Femur (tissue), 1 donor: Measurements from ENCODE around the gene CACNA2D4.
A peak's percentile ranks its signal among the peaks of the same experiment; 100 is the strongest.

ENCODE experiments used
- DNase-seq: peaks from one replicate; pipeline ENCODE4 v3.0.0-alpha.2; 2017

Gene CACNA2D4

DNA sequence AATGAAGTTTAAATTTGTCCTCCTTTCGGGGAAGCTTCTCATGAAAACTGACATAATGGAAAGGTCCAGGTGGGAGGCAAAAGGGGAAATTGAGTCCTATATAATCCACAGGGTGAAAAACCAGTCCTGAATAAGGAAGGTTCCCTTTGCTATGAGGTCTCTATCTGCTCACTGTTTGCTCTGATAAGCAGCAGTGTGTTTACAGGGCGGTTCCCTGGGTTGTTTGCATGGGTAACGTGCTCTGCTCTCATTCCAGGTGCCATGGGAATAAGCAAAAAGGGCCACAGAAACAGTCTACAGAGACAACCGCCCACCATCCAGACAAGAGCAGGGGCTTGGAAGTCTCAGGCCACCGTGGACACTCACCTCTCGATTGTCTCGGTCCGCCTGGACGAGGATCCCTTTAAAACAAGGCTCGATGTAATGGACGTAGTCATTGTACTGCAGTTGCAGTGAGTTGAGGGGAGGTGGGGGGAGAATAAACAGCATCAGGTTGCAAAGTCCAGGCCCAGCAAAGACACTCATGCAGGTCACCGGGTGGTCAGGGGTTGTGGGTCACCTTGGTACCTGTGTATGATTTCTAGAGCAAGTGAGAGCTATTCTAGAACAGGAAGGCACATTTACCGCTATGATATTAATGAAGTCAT is 32.7 kb downstream of the CACNA2D4 start:
- DNase-seq, result no peak

DNA sequence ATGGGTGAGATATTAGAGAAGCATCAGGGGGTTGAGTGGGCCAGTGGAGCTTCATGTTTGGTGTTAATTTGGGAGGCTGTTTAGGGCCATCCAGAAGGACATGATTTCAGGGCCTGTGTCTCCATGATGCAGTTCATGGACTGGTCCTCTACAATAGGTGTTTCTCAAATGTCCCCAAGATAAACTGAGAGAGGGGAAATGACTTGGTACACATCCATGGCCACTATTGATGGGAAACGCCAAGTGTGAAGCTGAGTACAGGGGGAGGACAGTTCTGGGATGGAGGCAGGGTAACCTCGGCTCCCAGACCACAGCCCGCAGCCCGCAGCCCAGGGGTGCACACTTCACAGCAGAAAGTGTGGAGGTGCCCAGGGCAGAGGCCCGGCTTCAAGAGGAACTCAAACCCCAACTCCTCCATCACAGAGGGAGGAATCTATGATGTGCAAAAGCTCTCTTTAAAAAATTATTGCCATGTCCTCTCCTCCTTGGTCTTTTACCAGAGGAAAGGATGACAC is 33.3 kb downstream of the CACNA2D4 start:
- no peak for DNase-seq

DNA sequence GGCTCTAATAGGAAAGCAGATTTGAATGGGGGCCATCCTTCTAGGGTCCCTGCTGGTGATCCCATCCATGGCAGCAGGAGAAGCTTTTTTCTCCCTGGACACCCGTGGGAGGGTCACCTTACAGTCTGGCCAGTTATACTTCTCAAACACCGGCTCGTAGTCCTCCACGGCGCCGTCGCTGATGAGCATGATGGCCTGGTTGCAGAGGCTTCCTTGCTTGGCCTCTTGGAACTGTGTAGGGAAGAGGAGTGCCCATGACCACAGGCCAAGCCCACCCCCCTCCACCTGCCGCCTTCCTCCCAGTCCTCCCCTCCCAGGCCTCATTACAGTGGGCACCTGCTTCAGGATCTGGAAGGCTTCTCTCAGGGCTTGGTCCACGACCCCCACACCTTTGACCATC is 33.8 kb downstream of the CACNA2D4 start:
- no peak for DNase-seq

DNA sequence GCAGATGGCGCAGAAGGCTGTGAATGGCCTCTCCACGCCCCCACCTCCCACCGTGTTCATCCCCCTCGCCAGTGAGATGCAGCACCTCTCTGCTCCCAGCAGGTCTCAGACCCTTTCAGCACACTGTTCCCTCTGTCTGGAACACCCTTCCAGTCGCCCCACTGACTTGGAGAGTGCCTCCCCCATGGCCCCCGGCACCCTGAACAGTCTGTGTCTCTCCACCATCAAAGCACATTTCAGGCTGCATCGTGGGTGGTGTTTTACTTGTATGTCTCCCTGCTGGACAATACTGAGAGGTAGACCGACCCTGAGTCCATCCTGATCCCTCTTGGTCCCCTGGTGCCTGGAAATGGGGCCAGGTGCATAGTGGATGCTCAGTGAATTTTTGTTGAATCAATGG is 34.9 kb downstream of the CACNA2D4 start:
- DNase-seq, result no peak

DNA sequence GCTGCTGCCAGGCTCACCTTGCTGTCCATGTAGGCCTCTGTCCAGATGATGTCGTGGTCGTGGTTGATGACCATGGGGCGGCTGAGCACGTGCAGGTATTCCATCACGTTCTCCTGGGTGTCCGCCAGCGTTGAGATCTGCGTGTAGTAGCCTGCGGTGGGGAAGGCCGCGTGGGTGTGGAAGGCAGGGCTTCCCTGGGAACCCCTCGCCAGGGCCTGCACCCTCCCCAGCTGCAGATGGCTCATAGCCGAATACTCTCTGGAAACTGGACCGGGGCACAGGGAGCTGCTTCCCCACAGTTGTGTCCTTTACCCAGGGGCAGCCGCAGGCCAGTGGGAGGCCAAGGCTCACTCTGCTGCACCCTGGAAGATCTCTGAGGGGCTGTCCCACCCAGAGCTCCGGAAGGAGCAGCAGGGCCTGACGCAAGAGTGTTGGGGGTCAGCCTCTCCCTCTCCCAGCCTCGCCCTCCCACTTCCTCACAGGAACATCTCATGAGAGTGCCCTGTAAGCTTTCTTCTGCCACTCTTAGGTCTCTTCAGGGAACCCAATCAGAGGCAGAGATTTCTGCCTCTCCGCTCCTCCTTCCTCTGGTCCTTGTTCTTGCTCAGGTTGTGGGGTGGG is 35.5 kb downstream of the CACNA2D4 start:
- no peak for DNase-seq

DNA sequence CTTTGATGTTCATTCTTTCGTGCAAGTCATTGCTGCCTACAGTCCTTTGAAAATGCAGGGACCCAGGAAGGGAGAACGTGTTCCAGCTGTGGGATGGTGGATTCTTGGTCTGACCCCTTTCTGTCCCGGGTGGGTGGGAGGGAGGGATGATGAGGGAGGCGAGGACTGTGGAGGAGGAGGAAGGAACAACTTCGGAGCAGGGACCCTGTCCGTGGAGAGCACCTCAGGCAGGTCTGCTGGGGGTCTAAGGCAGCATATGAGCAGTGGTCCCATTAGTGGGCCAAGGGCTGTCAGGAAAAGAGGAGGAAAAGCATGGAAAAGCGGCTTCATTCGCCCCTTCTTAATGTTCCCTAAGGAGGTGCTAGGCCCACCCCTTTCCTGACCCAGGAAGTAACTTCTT is 36.0 kb downstream of the CACNA2D4 start:
- no peak for DNase-seq

DNA sequence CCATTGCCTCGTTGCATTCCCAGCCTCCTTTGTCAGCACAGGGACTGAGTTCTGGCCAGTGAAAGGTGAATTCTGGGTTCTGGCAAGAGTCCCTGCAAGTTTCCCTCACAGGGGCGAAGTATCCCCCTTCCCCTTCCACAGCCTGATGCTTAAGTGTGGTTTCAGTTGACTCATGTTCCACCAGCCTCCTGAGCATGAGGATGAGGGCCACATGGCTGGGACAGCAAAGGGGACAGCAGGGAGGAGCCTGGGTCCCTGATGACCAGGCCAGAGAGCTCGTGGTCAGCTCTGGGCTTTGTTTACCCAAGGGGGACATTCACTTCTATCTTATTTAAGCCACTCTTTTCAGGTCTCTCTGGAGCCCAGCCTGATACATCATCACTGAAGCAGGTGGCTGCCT is 36.5 kb downstream of the CACNA2D4 start:
- no peak for DNase-seq

DNA sequence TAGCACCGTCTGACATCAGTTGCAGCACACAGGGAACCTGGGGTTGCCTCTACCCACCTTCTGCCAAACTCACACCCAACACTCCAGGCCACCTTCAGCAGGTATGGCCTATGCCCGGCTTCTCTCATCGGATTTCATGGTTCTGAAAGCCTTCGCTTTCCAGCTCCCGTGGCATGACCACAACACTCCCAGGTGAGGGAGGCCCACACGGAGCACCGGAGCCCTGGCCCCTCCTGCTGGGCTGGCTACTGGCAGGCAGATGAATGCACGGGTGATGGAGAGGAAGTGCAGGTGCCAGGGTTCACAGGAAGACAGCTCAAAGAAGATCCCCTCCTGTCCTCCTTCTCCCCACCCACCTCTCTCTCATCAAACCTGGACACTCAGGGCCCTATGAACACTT is 37.2 kb downstream of the CACNA2D4 start:
- no peak for DNase-seq

DNA sequence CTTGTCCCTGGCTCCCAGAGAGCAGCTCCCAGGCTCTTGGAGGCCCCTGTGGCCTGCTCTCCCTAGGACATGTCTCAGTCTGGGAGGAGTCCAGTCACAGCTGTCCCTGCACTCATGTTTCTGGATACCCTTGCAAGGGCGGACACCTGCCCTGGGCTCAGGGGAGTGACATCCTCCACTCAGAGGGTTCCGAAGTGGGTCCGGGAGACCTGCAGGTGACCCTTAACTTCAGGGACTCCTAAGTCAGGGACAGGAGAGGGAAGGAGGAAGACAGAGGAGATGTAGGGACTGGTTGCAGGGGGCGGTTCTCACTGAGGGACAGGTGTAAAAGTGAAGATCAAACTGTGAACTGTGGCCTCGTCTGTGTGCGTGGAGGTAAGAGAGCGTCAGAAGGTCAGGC is 37.6 kb downstream of the CACNA2D4 start:
- no peak for DNase-seq

DNA sequence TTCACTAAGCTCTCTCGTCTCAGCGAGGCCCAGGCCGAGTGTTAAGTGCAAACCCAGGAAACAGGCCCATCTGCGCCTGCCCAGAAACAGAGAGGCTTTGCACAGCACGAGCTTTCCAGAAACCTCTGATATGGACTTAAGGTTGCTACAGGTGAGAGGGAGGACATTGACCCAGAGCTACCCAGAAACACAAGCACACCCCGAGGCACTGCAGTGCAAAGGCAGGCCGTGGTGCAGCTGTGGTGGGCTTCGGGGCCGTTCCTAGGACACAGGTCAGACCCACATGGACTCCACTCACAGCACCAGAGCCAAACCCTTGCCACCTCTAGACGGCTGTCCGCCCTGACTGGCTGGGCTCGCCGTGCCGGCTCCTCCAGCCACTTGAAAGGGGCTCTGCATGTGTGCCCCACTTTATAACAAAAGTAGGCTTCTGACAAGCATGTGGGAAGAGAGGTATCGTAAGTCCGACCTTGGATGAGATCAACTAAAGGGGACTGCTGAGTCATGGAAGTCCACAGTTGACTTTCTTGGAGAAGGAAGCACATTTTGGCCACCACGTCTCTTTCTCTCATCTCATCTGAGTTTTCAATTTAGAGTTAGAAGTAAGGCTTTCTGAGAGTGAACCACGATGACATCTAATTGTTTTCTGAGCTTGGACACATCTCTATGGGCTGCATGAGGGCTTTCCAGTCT is 38.2 kb downstream of the CACNA2D4 start:
- DNase-seq, result no peak

DNA sequence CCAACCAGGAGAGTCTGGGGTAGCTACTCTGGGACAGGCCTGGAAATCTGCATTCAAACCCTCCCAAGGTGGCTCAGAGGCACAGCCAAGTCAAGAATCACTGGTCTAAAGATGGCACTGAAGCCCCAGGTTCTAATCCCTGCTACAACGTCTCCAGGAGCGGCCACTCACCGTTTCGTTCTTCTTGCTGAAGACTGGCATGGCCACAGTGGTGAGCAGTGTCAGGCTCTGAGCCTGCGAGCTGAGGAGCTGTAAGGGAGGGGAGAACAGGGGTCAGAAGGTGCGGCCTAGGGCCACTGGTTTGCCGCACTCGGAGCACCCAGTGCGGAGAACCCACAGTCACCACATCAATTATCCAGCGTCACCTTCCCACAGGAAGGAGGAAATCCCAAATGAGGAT is 38.8 kb downstream of the CACNA2D4 start:
- DNase-seq, result no peak

DNA sequence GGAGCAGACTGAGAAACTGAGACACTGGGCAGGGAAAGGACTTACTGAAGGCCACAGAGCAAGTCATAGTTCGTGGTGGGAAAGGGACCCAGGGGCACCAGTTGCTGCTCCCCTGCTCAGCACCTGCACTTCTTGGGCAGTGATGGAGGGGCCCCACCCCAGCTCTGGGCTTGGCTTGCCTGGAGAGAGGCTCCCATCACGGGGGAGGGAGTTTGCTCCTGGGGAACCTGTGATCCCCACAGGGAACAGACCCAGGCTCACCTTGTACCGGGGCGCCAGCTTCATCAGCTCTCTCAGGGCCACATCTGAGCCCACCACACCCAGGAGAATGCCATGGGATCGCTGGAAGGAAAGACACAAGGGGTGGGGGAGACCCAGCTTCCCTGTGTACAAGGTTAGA is 39.8 kb downstream of the CACNA2D4 start:
- no peak for DNase-seq

DNA sequence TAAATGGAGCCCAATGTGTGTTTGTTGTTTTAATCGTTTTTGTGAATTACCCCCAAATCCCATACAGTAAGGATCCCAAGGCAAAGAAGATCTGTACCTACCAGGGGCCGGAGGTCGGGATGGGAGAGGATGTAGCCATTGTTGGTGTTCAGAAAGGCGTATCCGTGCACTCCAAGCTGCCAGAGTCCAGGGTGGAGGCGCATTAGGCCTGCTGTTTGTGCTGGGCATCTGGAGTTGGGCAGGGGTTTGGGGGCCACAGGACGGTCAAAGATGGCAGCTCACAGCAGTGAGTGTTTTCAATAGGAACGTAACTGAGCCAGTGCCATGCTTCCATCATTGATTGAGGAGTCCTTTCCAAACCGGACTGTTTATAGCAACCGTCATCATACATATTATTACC is 40.2 kb downstream of the CACNA2D4 start:
- no peak for DNase-seq

DNA sequence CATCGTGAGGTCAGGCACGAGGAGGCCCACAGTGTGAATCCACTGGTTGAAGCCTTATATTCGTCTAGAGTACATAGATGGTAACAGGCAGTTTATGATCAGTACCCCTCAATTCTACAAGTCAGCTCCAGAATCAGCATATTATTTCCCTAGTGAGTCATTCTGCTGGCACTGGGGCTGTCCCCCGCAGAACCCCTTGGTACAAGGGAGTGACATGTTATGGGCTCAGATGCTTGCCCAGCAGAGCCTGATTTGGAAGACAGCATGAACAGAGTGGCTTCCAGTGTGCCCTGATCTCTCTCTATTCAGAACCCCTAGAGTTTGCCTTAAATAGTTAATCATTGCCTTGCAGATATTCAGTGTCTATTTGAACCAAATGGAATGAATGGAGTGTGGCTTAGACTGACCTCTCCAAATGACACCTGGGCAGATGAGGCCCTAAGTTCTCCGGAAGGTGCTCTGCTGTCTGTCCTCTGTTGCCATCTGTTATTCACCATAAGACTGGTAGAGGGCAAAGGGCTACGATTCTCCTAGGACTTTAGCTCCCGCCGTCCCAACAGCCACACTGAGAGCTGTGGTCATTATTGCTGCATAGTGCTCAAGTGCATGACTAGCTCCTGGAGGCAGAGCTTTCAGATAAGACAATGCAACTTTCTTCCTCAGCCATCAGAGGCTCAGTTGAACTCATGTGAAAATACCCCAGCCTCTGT is 41.1 kb downstream of the CACNA2D4 start:
- no peak for DNase-seq

DNA sequence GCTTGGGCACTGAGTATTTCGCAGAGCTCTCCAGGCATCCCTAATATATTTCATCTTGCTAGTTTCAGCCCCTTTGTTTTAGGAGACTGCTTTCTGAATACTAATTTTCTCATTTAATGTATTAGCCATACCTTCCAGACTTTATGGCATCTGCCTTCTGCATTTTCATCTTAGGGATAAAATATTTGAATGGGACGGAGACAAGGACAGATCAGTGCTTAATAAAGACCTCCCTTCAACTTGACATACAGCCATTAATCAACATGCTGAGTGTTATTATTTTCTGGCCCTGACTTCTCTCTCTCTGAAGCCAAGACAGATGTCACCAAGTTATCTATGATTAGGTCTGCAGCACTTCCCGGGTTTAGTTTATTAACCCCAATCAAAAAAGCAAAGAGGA is 42.4 kb downstream of the CACNA2D4 start:
- DNase-seq, result no peak

DNA sequence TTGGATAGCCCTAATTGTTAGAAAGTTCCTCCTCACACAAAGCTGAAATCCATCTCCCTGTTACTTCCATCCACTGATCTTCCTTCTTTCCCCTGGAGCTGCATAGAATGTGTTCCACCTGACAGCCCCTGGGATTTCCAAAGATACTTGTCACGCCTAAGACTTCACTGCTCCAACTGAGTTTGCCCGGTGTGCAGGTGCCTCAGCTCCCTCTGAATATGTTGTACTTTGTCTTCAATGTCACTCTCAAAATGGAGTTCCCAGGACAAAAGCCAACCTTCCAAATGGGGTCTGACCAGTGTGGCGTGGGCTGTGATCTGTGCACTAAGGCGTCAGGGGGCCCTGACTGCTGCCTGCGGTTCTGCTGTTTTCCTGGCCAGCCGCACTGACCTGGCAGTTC is 42.8 kb downstream of the CACNA2D4 start:
- DNase-seq, result no peak

DNA sequence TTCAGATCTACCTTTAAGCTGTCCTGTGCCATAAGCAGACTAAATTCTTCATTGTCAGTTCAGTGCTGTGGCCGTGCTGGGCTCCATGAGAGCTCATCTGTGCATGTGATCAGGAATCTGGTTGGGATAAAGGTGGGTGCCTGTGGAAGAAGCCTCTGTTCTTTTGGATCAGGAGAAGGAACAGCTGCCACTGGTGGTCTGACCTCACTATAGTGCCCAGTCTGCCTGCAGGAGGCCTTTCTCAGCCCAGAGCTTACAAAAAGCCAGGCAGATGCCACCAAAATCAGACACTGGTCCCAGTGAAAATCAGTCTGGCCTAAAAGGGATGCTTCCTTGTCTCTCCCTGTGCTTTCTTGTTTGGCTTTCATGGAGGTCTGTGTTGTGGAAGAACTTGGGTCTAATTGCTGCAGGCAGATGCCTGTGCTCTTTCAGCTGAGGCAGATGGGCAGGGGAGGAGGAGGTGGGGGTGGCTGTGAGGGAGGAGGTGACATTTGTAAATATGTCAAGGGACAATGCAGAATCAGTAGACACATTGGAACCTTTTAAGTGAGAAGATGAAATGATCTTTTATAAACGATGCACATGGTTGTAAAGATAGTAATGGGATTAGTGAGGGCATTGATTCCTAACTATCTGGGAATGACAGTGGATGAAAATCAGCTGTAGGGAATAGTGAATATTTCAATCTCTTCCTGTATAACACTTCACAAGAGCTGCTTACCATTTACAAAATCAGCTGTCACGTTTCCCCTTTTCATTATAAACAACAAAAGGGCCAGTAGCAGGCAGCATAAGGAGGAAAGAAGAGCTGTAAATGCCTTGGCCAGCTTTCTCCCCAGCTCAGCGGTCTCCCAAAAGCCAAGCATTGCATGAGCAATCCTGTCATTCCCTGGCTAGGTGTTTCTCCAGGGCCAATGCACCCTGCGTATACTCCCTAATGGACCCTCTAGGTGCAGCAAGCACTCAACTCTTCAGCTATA is 44.6 kb downstream of the CACNA2D4 start:
- DNase-seq, result no peak

DNA sequence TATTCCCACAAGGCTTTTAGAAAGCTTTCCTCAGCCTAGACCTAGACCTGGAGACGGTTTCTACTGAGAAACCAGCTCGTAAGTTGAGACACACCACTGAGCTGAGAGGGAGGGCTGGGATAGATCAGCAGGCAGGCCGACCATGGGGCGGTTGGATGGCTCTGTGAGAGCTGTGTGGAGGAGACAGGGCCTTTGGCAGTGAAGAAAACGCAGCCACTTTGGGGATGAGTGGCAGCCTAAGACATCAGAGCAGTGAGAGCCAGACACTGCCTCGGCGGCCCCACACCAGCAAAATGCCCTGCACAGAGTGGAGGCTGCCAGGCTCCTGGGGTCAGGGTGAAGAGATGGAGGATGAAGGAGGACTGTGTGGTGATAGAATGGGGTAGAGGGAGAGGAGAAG is 46.0 kb downstream of the CACNA2D4 start:
- DNase-seq, result no peak

DNA sequence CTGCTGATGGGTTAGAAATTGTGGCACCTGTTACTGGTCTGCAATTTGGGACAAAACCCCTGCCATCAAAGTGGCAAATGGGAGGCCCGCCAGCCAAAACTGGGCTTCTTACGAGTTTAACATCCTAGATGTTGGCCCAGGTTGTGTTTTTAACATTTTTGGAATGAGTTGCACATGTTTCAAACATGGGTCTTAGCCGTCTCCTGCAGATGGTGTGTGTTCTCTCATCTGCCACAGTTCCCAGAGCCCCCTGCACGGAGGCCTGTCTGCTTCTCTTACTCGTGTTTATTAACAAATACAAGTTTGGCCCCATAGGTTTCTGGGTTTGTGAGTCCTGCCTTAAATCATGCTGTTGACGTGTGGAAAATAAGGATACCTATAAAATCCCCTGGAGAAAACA is 46.5 kb downstream of the CACNA2D4 start:
- DNase-seq, result no peak

DNA sequence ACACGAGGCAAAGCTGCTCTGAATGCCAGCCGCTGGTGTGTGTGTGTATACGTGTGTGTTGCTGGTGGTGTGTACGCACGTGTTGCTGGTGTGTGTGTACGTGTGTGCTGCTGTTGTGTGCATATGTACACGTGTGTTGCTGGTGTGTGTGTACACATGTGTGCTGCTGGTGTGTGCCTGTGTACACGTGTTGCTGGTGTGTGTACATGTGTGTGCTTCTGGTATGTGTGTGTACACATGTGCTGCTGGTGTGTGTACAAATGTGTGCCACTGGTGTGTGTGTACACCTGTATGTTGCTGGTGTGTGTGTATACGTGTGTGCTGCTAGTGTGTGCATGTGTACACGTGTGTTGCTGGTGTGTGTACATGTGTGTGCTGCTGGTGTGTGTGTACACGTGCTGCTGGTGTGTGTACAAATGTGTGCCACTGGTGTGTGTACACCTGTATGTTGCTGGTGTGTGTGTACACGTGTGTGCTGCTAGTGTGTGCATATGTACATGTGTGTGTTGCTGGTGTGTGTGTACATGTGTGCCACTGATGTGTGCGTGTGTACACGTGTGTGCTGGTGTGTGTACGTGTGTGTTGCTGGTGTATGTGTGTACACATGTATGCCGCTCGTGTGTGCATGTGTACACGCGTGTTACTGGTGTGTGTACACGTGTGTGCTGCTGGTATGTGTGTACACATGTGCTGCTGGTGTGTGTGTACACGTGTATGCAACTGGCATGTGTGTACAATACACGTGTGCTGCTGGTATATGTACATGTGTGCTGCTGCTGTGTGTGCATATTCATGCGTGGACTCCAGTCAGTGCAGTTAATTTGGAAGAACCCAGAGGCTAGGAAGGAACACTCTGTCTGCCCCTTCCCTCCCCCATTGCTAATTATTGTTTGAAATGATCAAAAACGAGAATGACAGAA is 47.2 kb downstream of the CACNA2D4 start:
- peak; percentile 3 for DNase-seq

DNA sequence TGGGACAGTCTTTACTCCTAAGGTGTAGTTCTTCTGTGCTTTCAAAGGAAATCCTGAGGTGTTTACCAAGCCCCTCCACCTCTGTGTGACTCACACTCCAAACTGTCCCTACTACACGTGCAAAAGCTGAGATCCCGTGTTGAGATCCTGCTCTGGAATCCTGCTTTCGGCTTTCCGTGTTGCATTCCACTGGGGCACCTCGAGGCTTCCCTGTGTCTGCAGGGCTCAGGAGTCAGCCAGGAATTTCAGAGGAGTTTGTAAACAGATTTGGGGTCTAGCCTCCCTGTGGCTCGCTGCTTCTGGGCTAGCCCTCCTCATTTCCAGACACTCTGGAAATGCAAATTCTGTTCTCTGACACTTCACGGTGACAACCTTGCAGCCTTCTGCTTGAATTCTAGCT is 48.4 kb downstream of the CACNA2D4 start:
- no peak for DNase-seq
